Endothelial cell of umbilical vein (primary cell): ENCODE data around the gene MRPL4.

Experiments used
- CTCF ChIP-seq, 2 donors: IDR thresholded peaks; 1 replicate in 1 of 2; 2 replicates in 1 of 2; pipeline ENCODE4 v1.5.1; 2011; ENCODE audit warnings: low read length in 2 of 2, mild to moderate bottlenecking in 2 of 2, moderate library complexity in 2 of 2, control low read depth in 1 of 2, inconsistent platforms in 1 of 2, low read depth in 1 of 2; ENCODE audit not compliant: insufficient read depth in 1 of 2; ENCODE audit errors: extremely low read depth in 1 of 2
- EZH2 ChIP-seq: IDR thresholded peaks from 2 replicates; pipeline ENCODE4 v1.6.1; 2012; ENCODE audit warnings: borderline replicate concordance, low read depth, mild to moderate bottlenecking, moderate library complexity, low read length, inconsistent platforms; ENCODE audit not compliant: severe bottlenecking

- TF ChIP-seq CTCF (IDR thresholded peaks at IDR 0.05; ENCODE audit: extremely low read depth in 1 of 2, insufficient read depth in 1 of 2, low read depth in 1 of 2, low read length in 2 of 2) (no peak), EZH2 (peak; percentile 12)
Measured at GRCh38 chr19:10289167-10289835, 37.3 kb downstream of the MRPL4 start.
